HTERT RPE-1 (cell line): ENCODE data around the gene LSS.
"Not testable (repeated sequence)": the region's sequence is repeated elsewhere in the genome, so short reads cannot be mapped to it uniquely, and the experiment has no call there.

Experiments used
- in situ Hi-C: fragments of 300-500 bp; cut with MboI; formaldehyde crosslinking; loops from 4 replicates; pipeline ENCODE4 v1.14.3; 2020; ENCODE audit warnings: low sequenced_read_pairs

Gene LSS

GRCh38 chr21:46154955-46155513 is 73.5 kb downstream of the LSS start:
- in situ Hi-C loops = no loop called here

GRCh38 chr21:46154155-46154954 is 74.2 kb downstream of the LSS start:
- in situ Hi-C loops = no loop called here

- in situ Hi-C loops = no loop called here
Observed at GRCh38 chr21:46153247-46154154, 75.1 kb downstream of the LSS start.

- in situ Hi-C loops = no loop called here
Observed at GRCh38 chr21:46152927-46153246, 75.7 kb downstream of the LSS start.

GRCh38 chr21:46151989-46152926 is 76.3 kb downstream of the LSS start:
- in situ Hi-C loops = no loop called here

GRCh38 chr21:46151261-46151988 is 77.1 kb downstream of the LSS start:
- in situ Hi-C loops = no loop called here

- in situ Hi-C loops = no loop called here
Observed at GRCh38 chr21:46150491-46151121, 78.0 kb downstream of the LSS start.

GRCh38 chr21:46150073-46150472 is 78.5 kb downstream of the LSS start:
- in situ Hi-C loops = no loop called here

- in situ Hi-C loops = no loop called here
Observed at GRCh38 chr21:46149205-46149901, 79.2 kb downstream of the LSS start.

- in situ Hi-C loops = no loop called here
Observed at GRCh38 chr21:46148106-46148505, 80.5 kb downstream of the LSS start.

- in situ Hi-C loops = not testable (repeated sequence)
Observed at GRCh38 chr21:46147429-46147828, 81.1 kb downstream of the LSS start.

- in situ Hi-C loops = no loop called here
Observed at GRCh38 chr21:46146856-46147255, 81.7 kb downstream of the LSS start.

GRCh38 chr21:46145840-46146691 is 82.5 kb downstream of the LSS start:
- in situ Hi-C loops = no loop called here

- in situ Hi-C loops = no loop called here
Observed at GRCh38 chr21:46145159-46145839, 83.3 kb downstream of the LSS start.

GRCh38 chr21:46144464-46145070 is 84.0 kb downstream of the LSS start:
- in situ Hi-C loops = no loop called here

- in situ Hi-C loops = no loop called here
Observed at GRCh38 chr21:46142582-46143473, 85.7 kb downstream of the LSS start.
